GM12874 (cell line): ENCODE measurements around the gene FLNB.

Source experiments
- TF ChIP-seq, protein P1 (sequence below): IDR thresholded peaks from 2 replicates; pipeline ENCODE4 v1.5.1; 2011; ENCODE audit warnings: low read depth, mild to moderate bottlenecking, control low read depth, low read length, moderate library complexity; ENCODE audit not compliant: insufficient read depth

The FLNB gene

DNA sequence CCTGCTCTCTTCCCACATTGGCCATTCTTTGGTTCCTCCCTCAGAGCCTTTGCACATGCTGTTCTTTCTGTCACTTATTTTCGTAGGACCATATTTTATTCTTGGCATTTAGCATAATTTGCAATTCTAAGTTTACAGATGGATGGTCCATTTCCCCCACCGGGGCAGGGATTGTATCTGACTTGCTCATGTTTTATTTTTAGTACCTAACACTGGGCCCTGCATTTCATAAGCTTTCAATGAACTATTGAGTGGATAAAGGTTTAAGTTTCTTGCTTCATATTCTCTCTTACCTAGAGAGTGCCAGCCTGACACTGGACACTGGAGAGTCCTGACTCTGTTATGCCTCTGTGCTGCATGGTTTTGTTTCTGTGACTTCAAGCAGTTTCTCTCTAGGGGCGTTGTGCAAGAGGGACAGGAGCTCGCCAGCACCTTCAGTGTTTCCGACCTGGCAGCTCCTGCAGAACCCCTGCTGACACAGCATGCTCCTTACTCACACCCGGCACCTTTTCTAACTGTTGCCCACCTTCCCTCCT, 87.4 kb downstream of the FLNB start:
- TF ChIP-seq, protein P1, sequence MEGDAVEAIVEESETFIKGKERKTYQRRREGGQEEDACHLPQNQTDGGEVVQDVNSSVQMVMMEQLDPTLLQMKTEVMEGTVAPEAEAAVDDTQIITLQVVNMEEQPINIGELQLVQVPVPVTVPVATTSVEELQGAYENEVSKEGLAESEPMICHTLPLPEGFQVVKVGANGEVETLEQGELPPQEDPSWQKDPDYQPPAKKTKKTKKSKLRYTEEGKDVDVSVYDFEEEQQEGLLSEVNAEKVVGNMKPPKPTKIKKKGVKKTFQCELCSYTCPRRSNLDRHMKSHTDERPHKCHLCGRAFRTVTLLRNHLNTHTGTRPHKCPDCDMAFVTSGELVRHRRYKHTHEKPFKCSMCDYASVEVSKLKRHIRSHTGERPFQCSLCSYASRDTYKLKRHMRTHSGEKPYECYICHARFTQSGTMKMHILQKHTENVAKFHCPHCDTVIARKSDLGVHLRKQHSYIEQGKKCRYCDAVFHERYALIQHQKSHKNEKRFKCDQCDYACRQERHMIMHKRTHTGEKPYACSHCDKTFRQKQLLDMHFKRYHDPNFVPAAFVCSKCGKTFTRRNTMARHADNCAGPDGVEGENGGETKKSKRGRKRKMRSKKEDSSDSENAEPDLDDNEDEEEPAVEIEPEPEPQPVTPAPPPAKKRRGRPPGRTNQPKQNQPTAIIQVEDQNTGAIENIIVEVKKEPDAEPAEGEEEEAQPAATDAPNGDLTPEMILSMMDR, result no peak

DNA sequence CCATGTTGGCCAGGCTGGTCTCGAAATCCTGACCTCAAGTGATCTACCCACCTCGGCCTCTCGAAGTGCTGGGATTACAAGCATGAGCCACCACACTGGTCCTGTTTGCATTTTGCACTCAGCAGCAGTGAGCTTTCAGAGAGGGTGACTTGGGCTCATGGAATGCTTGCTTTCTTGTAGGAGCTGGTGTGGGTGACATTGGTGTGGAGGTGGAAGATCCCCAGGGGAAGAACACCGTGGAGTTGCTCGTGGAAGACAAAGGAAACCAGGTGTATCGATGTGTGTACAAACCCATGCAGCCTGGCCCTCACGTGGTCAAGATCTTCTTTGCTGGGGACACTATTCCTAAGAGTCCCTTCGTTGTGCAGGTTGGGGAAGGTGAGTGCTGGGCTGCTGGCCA, 90.3 kb downstream of the FLNB start:
- TF ChIP-seq, protein P1, result no peak

DNA sequence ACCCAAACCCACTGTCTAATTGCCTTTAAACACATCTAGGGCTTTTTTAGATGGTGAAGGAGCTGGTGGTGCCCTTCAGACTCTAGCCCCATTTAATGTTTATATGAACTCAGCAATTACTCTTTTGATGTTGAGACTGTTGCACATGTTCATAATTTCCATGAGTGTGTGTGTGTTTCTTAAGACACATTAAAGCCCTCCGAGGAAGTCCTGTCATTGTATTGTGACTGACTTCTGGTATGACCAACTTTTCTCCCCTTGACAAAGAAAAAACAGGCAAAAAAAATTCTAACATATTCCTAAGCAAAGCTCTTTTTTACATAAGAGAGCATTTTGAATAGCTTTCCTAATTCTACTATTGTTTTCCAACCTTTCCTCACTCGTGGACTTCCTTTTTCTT, 91.6 kb downstream of the FLNB start:
- TF ChIP-seq, protein P1, result no peak

DNA sequence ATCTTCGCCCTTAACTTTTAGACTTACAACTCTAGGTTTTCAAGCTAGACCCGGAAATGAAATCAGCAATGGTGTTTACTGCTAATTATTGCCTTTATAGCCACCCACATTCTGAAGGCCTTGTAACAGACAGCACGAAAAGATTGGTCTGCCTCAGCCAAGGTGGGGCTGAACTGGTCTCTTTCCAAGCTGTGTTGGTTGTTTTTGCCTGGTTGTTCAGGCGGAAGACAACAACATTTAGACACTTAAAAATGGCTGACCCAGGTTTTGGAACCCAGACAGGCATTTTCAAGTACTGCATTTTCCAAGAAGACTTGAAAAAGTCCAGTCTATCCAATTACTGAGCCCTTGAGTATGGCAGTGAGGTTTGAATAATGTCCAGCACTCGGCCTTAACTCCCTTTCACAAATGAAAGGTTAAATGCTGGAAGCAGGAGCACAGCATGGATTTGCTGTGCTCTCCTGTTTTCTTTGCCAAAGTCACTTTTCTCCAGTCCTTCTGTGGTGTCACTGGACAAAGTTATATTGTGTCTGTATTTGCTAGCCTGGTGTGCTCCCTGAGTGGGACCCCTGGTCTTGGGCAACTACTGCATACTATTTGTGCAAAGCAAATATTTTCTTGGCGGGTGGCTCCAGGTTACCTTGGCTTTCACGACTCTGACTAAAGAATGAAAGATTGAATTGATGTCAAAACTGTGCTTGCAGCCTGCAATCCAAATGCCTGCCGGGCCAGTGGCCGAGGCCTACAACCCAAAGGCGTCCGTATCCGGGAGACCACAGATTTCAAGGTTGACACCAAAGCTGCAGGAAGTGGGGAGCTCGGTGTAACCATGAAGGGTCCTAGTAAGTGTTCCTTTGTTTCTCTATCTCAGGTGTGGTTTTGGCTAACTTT, 93.5 kb downstream of the FLNB start:
- TF ChIP-seq, protein P1, result no peak

DNA sequence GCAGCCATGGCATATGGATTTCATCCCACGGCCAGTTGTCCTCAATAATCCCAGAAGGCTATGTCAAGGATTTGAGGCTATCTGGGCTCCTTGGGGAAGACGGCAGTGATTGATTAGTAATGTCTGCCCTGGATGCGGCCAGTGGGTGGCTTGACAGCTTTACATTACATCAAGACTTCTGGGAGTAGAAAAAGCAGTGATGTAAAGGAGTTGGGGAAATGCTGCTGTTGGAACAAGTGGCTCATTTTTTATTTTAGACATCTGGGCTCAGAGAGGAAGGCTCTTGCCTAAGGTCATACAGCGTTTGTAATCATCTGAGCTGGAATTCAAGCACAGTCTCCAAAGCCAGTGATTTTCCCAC, 94.1 kb downstream of the FLNB start:
- TF ChIP-seq, protein P1, result no peak

DNA sequence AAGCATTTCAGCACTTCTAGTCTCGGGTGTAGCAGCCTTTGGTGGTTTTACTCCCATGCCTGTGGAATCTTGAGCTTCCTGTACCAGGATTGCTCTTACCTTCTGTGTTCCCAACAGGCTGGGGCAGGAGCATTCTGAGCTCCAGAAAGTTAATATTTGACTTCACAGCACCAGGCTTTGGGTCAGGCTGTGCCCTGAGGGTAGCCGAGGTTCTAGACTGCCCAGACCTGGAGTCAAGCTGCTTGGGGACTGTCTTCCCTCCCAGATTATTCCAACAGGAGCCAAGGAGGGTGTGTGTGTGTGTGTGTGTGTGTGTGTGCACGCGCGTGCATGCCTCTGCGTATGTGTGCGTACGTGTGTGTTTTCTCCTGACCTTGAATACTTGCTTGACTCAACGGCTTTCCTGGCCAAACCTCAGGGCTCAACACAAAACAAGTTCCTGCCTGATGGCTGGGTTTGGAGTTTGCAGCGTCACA, 94.8 kb downstream of the FLNB start:
- TF ChIP-seq, protein P1, result no peak

DNA sequence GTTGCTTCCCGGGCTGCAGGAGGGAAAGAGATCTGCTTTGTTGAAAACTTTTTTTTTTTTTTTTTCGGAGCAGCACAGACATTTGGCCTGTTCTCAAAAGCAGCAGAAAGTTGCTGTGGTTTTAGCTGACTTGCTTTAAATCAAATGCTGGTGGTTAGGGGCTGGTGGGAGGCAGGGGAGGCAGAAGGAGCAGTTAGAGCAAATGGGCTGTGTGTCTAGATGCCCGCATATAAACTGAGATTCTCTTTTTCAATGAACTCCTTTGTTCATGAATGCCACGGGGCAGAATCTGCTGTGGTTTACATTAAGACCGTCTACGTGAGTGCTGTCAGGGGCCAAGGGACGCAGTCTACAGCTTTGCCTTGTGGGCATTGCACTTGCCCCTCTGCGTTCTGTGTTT, 95.9 kb downstream of the FLNB start:
- TF ChIP-seq, protein P1, result no peak
